ENCODE measurements around the gene CARMIL1.

The CARMIL1 gene

DNA sequence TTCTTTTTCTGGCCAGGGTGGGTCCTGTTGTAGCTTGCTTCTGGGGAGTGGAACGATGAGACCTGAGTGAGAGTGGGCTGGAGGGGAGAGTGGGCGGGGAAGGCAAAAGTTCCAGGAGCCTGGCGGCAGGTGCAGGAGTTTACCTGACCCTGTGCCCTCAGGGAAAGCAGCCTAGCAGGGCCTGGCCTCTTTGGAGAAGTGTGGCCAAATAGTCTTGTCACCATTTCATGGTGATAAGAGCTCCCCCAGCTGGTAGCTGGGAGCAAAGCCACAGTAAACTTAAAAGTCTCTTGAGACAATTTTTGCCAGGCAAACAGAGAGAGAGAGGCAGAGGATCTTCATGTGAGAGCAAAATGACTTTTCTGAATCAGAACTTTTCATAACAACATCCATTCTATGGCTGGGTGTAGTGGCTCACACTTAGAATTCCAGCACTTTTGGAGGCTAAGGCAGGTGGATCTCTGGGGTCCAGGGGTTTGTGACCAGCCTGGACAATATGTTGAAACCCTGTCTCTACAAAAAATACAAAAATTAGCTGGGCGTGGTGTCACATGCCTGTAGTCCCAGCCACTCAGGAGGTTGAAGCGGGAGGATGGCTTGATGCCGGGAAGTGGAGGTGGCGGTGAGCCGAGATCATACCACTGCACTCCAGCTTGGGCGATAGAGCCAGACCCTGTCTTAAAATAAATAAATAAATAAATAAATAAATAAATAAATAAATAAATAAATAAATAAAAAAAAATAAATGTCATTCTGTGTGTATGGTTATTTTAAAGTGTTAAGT lies 211.0 kb downstream of the CARMIL1 start (continued):
- TF ChIP-seq, protein P1, sequence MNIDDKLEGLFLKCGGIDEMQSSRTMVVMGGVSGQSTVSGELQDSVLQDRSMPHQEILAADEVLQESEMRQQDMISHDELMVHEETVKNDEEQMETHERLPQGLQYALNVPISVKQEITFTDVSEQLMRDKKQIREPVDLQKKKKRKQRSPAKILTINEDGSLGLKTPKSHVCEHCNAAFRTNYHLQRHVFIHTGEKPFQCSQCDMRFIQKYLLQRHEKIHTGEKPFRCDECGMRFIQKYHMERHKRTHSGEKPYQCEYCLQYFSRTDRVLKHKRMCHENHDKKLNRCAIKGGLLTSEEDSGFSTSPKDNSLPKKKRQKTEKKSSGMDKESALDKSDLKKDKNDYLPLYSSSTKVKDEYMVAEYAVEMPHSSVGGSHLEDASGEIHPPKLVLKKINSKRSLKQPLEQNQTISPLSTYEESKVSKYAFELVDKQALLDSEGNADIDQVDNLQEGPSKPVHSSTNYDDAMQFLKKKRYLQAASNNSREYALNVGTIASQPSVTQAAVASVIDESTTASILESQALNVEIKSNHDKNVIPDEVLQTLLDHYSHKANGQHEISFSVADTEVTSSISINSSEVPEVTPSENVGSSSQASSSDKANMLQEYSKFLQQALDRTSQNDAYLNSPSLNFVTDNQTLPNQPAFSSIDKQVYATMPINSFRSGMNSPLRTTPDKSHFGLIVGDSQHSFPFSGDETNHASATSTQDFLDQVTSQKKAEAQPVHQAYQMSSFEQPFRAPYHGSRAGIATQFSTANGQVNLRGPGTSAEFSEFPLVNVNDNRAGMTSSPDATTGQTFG (tag by site-specific recombination; IDR thresholded peaks at IDR 0.05; ENCODE audit: borderline replicate concordance), result no peak
- peak; percentile 65; the same call in 1 of the 2 replicates for TF ChIP-seq ZFP37 (tag by site-specific recombination; IDR thresholded peaks at IDR 0.05)
- TF ChIP-seq ZBTB17 (tag by site-specific recombination; IDR thresholded peaks at IDR 0.05), result no peak
- 0 out of 2 replicates have a peak, but pooled peaks have one; percentile 26 for TF ChIP-seq ZNF121 (tag by site-specific recombination; IDR thresholded peaks at IDR 0.05)
- TF ChIP-seq RBAK (tag by site-specific recombination; IDR thresholded peaks at IDR 0.05), result 0 out of 2 replicates have a peak, but pooled peaks have one; percentile 18
- no peak for TF ChIP-seq ZNF221 (tag by site-specific recombination; IDR thresholded peaks at IDR 0.05; ENCODE audit: borderline replicate concordance)
- TF ChIP-seq, protein P2, sequence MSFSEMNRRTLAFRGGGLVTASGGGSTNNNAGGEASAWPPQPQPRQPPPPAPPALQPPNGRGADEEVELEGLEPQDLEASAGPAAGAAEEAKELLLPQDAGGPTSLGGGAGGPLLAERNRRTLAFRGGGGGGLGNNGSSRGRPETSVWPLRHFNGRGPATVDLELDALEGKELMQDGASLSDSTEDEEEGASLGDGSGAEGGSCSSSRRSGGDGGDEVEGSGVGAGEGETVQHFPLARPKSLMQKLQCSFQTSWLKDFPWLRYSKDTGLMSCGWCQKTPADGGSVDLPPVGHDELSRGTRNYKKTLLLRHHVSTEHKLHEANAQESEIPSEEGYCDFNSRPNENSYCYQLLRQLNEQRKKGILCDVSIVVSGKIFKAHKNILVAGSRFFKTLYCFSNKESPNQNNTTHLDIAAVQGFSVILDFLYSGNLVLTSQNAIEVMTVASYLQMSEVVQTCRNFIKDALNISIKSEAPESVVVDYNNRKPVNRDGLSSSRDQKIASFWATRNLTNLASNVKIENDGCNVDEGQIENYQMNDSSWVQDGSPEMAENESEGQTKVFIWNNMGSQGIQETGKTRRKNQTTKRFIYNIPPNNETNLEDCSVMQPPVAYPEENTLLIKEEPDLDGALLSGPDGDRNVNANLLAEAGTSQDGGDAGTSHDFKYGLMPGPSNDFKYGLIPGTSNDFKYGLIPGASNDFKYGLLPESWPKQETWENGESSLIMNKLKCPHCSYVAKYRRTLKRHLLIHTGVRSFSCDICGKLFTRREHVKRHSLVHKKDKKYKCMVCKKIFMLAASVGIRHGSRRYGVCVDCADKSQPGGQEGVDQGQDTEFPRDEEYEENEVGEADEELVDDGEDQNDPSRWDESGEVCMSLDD (tag by site-specific recombination; IDR thresholded peaks at IDR 0.05), result no peak
- TF ChIP-seq ZNF621 (tag by site-specific recombination; IDR thresholded peaks at IDR 0.05), result no peak
- TF ChIP-seq, protein P3, sequence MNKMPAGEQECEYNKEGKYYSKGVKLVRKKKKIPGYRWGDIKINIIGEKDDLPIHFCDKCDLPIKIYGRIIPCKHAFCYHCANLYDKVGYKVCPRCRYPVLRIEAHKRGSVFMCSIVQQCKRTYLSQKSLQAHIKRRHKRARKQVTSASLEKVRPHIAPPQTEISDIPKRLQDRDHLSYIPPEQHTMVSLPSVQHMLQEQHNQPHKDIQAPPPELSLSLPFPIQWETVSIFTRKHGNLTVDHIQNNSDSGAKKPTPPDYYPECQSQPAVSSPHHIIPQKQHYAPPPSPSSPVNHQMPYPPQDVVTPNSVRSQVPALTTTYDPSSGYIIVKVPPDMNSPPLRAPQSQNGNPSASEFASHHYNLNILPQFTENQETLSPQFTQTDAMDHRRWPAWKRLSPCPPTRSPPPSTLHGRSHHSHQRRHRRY (tag by site-specific recombination; IDR thresholded peaks at IDR 0.05), result no peak
- TF ChIP-seq ZNF223 (tag by site-specific recombination; IDR thresholded peaks at IDR 0.05), result peak; percentile 47; the same call in 1 of the 2 replicates
- TF ChIP-seq ZNF138 (tag by site-specific recombination; IDR thresholded peaks at IDR 0.05; ENCODE audit: borderline replicate concordance), result peak; percentile 66; the same call in 1 of the 2 replicates
- 0 out of 2 replicates have a peak, but pooled peaks have one; percentile 44 for TF ChIP-seq OVOL3 (tag by site-specific recombination; IDR thresholded peaks at IDR 0.05)
- TF ChIP-seq, protein P4, sequence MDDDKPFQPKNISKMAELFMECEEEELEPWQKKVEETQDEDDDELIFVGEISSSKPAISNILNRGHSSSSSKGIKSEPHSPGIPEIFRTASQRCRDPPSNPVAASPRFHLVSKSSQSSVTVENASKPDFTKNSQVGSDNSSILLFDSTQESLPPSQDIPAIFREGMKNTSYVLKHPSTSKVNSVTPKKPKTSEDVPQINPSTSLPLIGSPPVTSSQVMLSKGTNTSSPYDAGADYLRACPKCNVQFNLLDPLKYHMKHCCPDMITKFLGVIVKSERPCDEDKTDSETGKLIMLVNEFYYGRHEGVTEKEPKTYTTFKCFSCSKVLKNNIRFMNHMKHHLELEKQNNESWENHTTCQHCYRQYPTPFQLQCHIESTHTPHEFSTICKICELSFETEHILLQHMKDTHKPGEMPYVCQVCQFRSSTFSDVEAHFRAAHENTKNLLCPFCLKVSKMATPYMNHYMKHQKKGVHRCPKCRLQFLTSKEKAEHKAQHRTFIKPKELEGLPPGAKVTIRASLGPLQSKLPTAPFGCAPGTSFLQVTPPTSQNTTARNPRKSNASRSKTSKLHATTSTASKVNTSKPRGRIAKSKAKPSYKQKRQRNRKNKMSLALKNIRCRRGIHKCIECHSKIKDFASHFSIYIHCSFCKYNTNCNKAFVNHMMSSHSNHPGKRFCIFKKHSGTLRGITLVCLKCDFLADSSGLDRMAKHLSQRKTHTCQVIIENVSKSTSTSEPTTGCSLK (tag by site-specific recombination; IDR thresholded peaks at IDR 0.05), result no peak
- no peak for TF ChIP-seq ZNF23 (tag by site-specific recombination; IDR thresholded peaks at IDR 0.05; ENCODE audit: borderline replicate concordance)
- TF ChIP-seq ZBTB20 (tag by site-specific recombination; IDR thresholded peaks at IDR 0.05), result no peak
- TF ChIP-seq, protein P5, sequence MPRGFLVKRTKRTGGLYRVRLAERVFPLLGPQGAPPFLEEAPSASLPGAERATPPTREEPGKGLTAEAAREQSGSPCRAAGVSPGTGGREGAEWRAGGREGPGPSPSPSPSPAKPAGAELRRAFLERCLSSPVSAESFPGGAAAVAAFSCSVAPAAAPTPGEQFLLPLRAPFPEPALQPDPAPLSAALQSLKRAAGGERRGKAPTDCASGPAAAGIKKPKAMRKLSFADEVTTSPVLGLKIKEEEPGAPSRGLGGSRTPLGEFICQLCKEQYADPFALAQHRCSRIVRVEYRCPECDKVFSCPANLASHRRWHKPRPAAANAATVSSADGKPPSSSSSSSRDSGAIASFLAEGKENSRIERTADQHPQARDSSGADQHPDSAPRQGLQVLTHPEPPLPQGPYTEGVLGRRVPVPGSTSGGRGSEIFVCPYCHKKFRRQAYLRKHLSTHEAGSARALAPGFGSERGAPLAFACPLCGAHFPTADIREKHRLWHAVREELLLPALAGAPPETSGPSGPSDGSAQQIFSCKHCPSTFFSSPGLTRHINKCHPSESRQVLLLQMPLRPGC (tag by site-specific recombination; IDR thresholded peaks at IDR 0.05), result no peak
- TF ChIP-seq, protein P6, sequence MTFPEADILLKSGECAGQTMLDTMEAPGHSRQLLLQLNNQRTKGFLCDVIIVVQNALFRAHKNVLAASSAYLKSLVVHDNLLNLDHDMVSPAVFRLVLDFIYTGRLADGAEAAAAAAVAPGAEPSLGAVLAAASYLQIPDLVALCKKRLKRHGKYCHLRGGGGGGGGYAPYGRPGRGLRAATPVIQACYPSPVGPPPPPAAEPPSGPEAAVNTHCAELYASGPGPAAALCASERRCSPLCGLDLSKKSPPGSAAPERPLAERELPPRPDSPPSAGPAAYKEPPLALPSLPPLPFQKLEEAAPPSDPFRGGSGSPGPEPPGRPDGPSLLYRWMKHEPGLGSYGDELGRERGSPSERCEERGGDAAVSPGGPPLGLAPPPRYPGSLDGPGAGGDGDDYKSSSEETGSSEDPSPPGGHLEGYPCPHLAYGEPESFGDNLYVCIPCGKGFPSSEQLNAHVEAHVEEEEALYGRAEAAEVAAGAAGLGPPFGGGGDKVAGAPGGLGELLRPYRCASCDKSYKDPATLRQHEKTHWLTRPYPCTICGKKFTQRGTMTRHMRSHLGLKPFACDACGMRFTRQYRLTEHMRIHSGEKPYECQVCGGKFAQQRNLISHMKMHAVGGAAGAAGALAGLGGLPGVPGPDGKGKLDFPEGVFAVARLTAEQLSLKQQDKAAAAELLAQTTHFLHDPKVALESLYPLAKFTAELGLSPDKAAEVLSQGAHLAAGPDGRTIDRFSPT (tag by site-specific recombination; IDR thresholded peaks at IDR 0.05), result no peak
- TF ChIP-seq ZNF837 (tag by site-specific recombination; IDR thresholded peaks at IDR 0.05), result no peak
- TF ChIP-seq, protein P7, sequence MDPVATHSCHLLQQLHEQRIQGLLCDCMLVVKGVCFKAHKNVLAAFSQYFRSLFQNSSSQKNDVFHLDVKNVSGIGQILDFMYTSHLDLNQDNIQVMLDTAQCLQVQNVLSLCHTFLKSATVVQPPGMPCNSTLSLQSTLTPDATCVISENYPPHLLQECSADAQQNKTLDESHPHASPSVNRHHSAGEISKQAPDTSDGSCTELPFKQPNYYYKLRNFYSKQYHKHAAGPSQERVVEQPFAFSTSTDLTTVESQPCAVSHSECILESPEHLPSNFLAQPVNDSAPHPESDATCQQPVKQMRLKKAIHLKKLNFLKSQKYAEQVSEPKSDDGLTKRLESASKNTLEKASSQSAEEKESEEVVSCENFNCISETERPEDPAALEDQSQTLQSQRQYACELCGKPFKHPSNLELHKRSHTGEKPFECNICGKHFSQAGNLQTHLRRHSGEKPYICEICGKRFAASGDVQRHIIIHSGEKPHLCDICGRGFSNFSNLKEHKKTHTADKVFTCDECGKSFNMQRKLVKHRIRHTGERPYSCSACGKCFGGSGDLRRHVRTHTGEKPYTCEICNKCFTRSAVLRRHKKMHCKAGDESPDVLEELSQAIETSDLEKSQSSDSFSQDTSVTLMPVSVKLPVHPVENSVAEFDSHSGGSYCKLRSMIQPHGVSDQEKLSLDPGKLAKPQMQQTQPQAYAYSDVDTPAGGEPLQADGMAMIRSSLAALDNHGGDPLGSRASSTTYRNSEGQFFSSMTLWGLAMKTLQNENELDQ (tag by site-specific recombination; IDR thresholded peaks at IDR 0.05; ENCODE audit: low read depth), result no peak
- TF ChIP-seq ZNF274 (IDR thresholded peaks at IDR 0.05; ENCODE audit: low read length), result no peak
- no peak for TF ChIP-seq ZNF274 (tag by site-specific recombination; IDR thresholded peaks at IDR 0.05; ENCODE audit: borderline replicate concordance)
